OCI-LY7 (cell line): ENCODE measurements around the gene EPS15. TPM values are rescaled to one million over a fixed set of nuclear protein-coding genes. Genes with fewer than 3 reads are reported as not detected.
"Not testable (repeated sequence)": the region's sequence is repeated elsewhere in the genome, so short reads cannot be mapped to it uniquely, and the experiment has no call there.

ENCODE experiments used
- BruUV-seq: library from RNA; stranded (reverse); fragments of 400-500 nt; replicated peaks from 2 replicates; lab custom pipeline; 2021; lab: Mats Ljungman, UMichigan
- CTCF ChIA-PET: fragments of 300-600 bp; sonication (Branson Sonifier 250); formaldehyde crosslinking; loops from one replicate; lab custom pipeline; 2022; ENCODE audit warnings: antibody characterized with exemption; ENCODE audit not compliant: unreplicated experiment; lab: Charles Lee
- POLR2A ChIA-PET: fragments of 300-600 bp; sonication (Branson Sonifier 250); formaldehyde crosslinking; loops from one replicate; lab custom pipeline; 2022; ENCODE audit warnings: antibody characterized with exemption; lab: Charles Lee
- DNase-seq: peaks from one replicate; pipeline ENCODE4 v3.0.0-alpha.2; 2015; ENCODE audit warnings: low spot score
- H2AFZ ChIP-seq: fragments of 200-600 bp; sonication (generic), shearing (Covaris generic); 2 replicates; pipeline ENCODE4 v1.6.1; 2014; ENCODE audit warnings: mild to moderate bottlenecking, antibody characterized with exemption, low read length, moderate library complexity
- H3K27ac ChIP-seq: fragments of 200-600 bp; sonication (generic); 2 replicates; pipeline ENCODE4 v1.5.1; 2014; ENCODE audit warnings: mixed run types, low read depth, mild to moderate bottlenecking, moderate library complexity, low read length, inconsistent platforms; ENCODE audit not compliant: poor library complexity, severe bottlenecking
- H3K36me3 ChIP-seq: fragments of 200-600 bp; sonication (generic); 2 replicates; pipeline ENCODE4 v1.6.1; 2014; ENCODE audit warnings: mild to moderate bottlenecking, antibody characterized with exemption, low read length, moderate library complexity, mixed read lengths; ENCODE audit not compliant: insufficient read depth
- H3K4me1 ChIP-seq: fragments of 200-600 bp; sonication (generic); 2 replicates; pipeline ENCODE4 v1.5.1; 2014; ENCODE audit warnings: mild to moderate bottlenecking, low read length; ENCODE audit not compliant: insufficient read depth, poor library complexity, severe bottlenecking
- H3K4me2 ChIP-seq: fragments of 200-600 bp; sonication (generic); 2 replicates; pipeline ENCODE4 v1.6.1; 2014; ENCODE audit warnings: mild to moderate bottlenecking, low read length
- H3K4me3 ChIP-seq: fragments of 200-600 bp; sonication (generic); 2 replicates; pipeline ENCODE4 v1.5.1; 2014; ENCODE audit warnings: mild to moderate bottlenecking, low read depth, low read length; ENCODE audit not compliant: poor library complexity, severe bottlenecking
- H3K79me2 ChIP-seq: fragments of 200-600 bp; sonication (generic); 2 replicates; pipeline ENCODE4 v1.6.1; 2016; ENCODE audit warnings: low read depth, mild to moderate bottlenecking, low read length, moderate library complexity, mixed read lengths; ENCODE audit not compliant: insufficient read depth
- H3K9me2 ChIP-seq: fragments of 200-600 bp; sonication (generic); 2 replicates; pipeline ENCODE4 v1.6.1; 2016; ENCODE audit warnings: mild to moderate bottlenecking, low read length, mixed read lengths; ENCODE audit not compliant: insufficient read depth
- H3K9me3 ChIP-seq: fragments of 200-600 bp; sonication (generic); 2 replicates; pipeline ENCODE4 v1.6.1; 2014; ENCODE audit warnings: mild to moderate bottlenecking, mixed run types, low read length, mixed read lengths
- H4K20me1 ChIP-seq: fragments of 200-600 bp; sonication (generic); 2 replicates; pipeline ENCODE4 v1.6.1; 2014; ENCODE audit warnings: mild to moderate bottlenecking, antibody characterized with exemption, low read length, moderate library complexity, mixed read lengths; ENCODE audit not compliant: insufficient read depth
- EZH2phosphoT487 ChIP-seq: fragments of 200-600 bp; sonication (generic); IDR thresholded peaks from 2 replicates; pipeline ENCODE4 v1.6.1; 2018; ENCODE audit warnings: low read depth, borderline replicate concordance, mild to moderate bottlenecking, mixed run types, antibody characterized with exemption, low read length, moderate library complexity, mixed read lengths
- intact Hi-C: fragments of 100-400 bp; cut with micrococcal nuclease; formaldehyde crosslinking; loops from one replicate; pipeline ENCODE4 v1.10.0; 2022; ENCODE audit not compliant: unreplicated experiment
- total RNA-seq, 2 experiments: library from RNA; depleted of rRNA in 1 of 2; stranded (reverse); fragments of >200 nt in 1 of 2; shearing (Covaris generic) in 1 of 2; gene quantifications; 2 replicates each; pipeline ENCODE4 v1.2.3, GENCODE V29; 2014 to 2022
- TF ChIP-seq, protein P1 (sequence below): fragments of 200-600 bp; sonication (generic); conservative IDR thresholded peaks from 2 replicates; pipeline ENCODE4 v1.5.1; 2014; ENCODE audit warnings: mild to moderate bottlenecking, antibody characterized with exemption, low read length, moderate library complexity, mixed read lengths

EPS15 gene
- total RNA-seq, 2 experiments from 2014 or later = 23.8 to 73.2 TPM

GRCh38 chr1:51484591-51484990 is 34.5 kb downstream of the EPS15 start:
- H2AFZ ChIP-seq = no peak overlapping the region
- BruUV-seq = no TSS peak
- ChIA-PET CTCF (no interaction called here), POLR2A (interaction anchor here (0.5 to 1.4 kb wide), 4 partner anchors 10 to 358 kb away, joined by 3 to 5 read pairs (median 3); no protein-coding TSS in a partner anchor)
- DNase-seq = no peak
- peaks cover 51% of the 10 kb centered on the region for H3K36me3 ChIP-seq
- H3K9me2 ChIP-seq = no peaks in the 10 kb centered on the region
- TF ChIP-seq EZH2phosphoT487 = no peak
- no peak overlapping the region for H3K27ac ChIP-seq
- H3K4me1 ChIP-seq = peaks cover 9% of the 10 kb centered on the region
- no peak overlapping the region for H3K4me3 ChIP-seq
- H3K79me2 ChIP-seq = peaks cover 74% of the 10 kb centered on the region; the same call in 1 of the 2 replicates
- intact Hi-C loops = no loop called here
- no peaks in the 10 kb centered on the region for H4K20me1 ChIP-seq
- H3K9me3 ChIP-seq = no peaks in the 10 kb centered on the region; the same call in 1 of the 2 replicates
- no peak overlapping the region for H3K4me2 ChIP-seq

DNA sequence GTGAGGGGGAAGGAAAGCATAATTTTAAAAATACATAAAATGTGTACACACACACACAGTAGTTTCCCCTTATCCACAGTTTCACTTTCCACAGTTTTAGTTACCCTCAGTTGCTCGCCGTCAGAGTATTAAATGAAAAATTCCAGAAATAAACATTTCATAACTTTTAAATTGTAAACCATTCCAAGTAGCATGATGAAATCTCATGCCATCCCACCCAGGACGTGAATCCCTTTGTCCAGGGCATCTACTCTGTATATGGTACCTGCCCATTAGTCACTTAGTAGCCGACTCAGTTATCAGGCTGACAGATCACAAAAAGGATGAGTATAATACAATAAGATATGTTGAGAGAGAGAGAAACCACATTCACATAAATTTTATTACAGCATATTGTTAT is 36.2 kb downstream of the EPS15 start:
- ChIA-PET CTCF (no interaction called here), POLR2A (interaction anchor here (0.7 kb wide), 1 partner anchor 1912 kb away, joined by 4 read pairs; no protein-coding TSS in a partner anchor)
- Histone ChIP-seq H3K79me2 (peaks cover 57% of the 10 kb centered on the region; the same call in 1 of the 2 replicates), H3K4me2 (no peak overlapping the region), H3K9me2 (no peaks in the 10 kb centered on the region), H3K27ac (no peak overlapping the region), H3K4me1 (no peaks in the 10 kb centered on the region), H4K20me1 (no peaks in the 10 kb centered on the region), H3K4me3 (no peak overlapping the region), H2AFZ (no peak overlapping the region), H3K9me3 (no peaks in the 10 kb centered on the region), H3K36me3 (peaks cover 53% of the 10 kb centered on the region)
- TF ChIP-seq, protein P1, sequence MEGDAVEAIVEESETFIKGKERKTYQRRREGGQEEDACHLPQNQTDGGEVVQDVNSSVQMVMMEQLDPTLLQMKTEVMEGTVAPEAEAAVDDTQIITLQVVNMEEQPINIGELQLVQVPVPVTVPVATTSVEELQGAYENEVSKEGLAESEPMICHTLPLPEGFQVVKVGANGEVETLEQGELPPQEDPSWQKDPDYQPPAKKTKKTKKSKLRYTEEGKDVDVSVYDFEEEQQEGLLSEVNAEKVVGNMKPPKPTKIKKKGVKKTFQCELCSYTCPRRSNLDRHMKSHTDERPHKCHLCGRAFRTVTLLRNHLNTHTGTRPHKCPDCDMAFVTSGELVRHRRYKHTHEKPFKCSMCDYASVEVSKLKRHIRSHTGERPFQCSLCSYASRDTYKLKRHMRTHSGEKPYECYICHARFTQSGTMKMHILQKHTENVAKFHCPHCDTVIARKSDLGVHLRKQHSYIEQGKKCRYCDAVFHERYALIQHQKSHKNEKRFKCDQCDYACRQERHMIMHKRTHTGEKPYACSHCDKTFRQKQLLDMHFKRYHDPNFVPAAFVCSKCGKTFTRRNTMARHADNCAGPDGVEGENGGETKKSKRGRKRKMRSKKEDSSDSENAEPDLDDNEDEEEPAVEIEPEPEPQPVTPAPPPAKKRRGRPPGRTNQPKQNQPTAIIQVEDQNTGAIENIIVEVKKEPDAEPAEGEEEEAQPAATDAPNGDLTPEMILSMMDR = no peak
- no peak for TF ChIP-seq EZH2phosphoT487
- intact Hi-C loops = no loop called here
- DNase-seq = no peak
- no TSS peak for BruUV-seq

DNA sequence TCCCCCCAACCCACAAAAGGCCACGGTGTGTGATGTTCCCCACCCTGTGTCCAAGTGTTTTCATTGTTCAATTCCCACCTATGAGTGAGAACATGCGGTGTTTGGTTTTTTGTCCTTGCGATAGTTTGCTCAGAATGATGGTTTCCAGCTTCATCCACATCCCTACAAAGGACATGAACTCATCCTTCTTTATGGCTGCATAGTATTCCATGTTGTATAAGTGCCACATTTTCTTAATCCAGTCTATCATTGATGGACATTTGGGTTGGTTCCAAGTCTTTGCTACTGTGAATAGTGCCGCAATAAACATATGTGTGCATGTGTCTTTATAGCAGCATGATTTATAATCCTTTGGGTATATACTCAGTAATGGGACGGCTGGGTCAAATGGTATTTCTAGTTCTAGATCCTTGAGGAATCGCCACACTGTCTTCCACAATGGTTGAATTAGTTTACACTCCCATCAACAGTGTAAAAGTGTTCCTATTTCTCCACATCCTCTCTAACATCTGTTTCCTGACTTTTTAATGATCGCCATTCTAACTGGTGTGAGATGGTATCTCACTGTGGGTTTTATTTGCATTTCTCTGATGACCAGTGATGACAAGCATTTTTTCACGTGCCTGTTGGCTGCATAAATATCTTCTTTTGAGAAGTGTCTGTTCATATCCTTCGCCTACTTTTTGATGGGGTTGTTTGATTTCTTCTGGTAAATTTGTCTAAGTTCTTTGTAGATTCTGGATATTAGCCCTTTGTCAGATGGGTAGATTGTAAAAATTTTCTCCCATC is 44.0 kb downstream of the EPS15 start:
- H3K4me3 ChIP-seq, H2AFZ ChIP-seq, H4K20me1 ChIP-seq, DNase-seq, H3K4me2 ChIP-seq, BruUV-seq, H3K9me2 ChIP-seq, H3K27ac ChIP-seq, H3K9me3 ChIP-seq, CTCF ChIA-PET, H3K4me1 ChIP-seq, H3K79me2 ChIP-seq: not testable (repeated sequence)
- peaks cover 36% of the 10 kb centered on the region for H3K36me3 ChIP-seq
- intact Hi-C loops = loop anchor here (5.0 kb wide), 1 partner anchor 38 kb away; no protein-coding TSS in a partner anchor
- POLR2A ChIA-PET = interaction anchor here (0.6 to 1.0 kb wide), 3 partner anchors 10 to 338 kb away, joined by 3 read pairs; no protein-coding TSS in a partner anchor
